DMS79 treated with DMSO at 0.1 percent for 48 hours (cell line): ENCODE results near the gene FOXP1.
"Not testable (repeated sequence)": the region's sequence is repeated elsewhere in the genome, so short reads cannot be mapped to it uniquely, and the experiment has no call there.

ENCODE experiments used
- DNase-seq: peaks from one replicate; lab custom pipeline; 2025; lab: John Stamatoyannopoulos, UW

Gene FOXP1

GRCh38 chr3:71000483-71000882, 583.0 kb downstream of the FOXP1 start:
- no peak for DNase-seq

DNA sequence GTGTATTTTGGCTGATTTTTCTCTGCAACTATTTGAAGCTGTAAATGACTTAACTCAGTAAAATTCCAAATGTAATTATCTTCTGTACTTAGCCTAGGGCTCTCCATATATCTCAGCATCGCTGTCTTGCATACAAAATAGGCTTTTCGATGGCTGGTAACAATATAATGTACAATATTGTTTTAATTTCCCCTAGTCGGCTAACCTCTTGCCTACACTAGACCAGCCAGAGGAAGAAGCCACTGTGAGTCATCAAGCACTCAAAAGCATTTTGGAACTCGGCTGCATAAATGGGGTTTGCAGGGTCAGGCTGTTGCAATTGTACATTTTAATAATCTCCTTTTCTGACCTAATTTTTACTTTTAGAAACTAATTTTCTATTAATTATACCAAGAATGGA, 583.8 kb downstream of the FOXP1 start:
- no peak for DNase-seq

DNA sequence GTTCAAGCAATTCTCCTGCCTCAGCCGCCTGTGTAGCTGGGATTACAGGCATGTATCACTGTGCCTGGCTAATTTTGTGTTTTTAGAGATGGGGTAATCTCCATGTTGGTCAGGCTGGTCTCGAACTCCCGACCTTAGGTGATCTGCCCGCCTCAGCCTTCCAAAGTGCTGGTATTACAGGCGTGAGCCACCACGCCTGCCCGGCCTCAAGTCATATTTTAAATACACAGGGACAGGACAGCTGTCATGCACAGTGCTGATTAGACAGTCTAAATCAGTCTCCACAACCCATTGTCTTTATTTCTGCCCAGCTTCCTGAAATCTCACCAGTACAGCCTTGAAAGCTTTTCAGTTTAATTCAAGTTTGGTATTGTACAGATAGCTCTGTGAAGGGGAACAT, 587.4 kb downstream of the FOXP1 start:
- no peak for DNase-seq

GRCh38 chr3:70994644-70995043, 588.9 kb downstream of the FOXP1 start:
- DNase-seq: no peak

GRCh38 chr3:70992562-70993204, 590.8 kb downstream of the FOXP1 start:
- no peak for DNase-seq

GRCh38 chr3:70992131-70992530, 591.4 kb downstream of the FOXP1 start:
- no peak for DNase-seq

DNA sequence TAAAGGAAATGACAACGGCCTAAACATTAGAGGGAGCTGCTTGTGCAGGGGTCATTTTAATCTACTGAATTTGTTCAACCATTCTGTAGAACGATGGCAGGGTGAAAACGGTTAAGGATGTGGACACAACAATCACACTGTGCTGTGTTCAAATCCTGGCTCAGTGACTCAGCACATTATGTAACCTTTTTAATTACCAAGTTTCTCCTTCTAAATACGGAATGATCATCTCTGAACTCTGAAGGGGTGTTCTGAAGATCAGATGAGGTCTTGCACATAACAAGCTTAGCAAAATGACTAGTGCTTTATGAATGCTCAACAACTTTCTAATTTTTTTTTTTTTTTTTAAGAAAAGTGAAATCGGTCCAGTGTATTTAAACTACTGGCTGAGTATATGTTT, 592.8 kb downstream of the FOXP1 start:
- DNase-seq: no peak

- no peak for DNase-seq
Observed at GRCh38 chr3:70990185-70990584, 593.3 kb downstream of the FOXP1 start.

- no peak for DNase-seq
Observed at GRCh38 chr3:70989174-70989573, 594.4 kb downstream of the FOXP1 start.

DNA sequence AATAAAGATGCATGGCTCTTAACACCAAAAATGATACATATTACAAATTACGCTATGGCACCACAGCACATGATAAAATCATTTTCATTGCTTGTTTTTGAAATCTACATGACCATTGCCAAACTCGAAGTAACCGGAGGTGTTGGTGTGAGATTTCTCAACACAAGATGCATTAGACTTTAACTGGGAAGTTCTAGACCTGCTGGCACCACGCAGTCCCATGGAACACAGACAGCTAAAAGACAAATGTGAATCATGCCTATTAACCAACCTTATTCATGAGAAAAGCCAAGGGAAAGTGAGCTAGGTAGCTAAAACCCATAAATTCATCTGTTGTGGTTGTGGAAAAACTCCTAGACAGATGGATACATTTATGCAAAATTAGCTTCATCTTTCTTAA, 595.4 kb downstream of the FOXP1 start:
- no peak for DNase-seq

GRCh38 chr3:70985572-70985971, 598.0 kb downstream of the FOXP1 start:
- no peak for DNase-seq

DNA sequence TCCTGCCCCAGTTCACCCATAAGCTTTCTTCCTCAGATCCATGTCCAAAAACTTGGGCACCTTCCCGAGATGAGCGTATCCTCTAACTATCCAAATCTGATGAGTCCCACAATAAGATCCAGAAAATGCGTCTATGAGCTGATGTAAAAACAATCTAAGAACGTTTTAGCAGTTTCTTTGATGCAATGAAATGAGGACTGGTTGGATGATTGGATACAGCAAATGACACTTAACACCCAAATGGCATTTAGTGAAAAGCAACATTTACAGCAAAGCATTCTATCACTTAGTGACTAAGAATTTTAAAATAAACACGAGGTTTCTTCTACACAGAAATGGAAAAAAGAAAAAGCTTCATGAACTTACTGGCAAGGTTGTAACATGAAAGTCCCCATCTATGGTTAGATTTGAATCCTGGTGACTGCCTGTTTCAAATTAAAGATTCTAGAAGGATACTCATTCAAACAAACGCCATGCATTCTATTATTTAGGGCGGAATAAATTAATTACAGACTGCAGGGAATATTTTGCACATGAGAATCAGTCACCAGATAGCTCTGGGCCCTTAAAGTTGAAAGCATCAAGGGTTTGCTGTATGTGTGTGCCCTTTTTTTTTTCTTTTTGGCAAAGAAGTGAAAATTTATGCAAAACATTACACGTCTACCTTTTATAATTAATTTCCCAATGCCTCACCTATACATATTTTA, 598.6 kb downstream of the FOXP1 start:
- DNase-seq: no peak

DNA sequence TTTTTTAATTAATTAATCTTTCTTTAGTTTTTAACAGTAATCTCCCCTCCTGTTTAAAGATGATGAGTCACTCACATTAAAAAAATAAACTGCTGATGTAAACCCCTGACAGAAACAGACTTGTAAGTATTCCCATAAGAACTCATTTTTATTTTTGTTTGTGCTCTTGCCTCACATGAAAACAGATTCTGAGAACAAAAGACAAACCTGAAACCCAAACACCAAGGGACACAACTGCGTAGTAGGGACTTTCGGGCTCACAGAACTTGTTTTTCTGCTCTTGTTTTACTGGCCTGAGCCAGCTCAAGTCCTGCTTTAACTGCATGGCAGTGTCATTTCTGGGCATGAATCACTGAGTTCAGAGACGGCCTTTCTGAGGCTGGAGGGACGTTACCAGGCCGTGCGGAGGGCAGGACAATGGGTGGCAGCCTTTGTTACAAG, 600.8 kb downstream of the FOXP1 start:
- DNase-seq: no peak

GRCh38 chr3:70982284-70982683, 601.2 kb downstream of the FOXP1 start:
- no peak for DNase-seq

- DNase-seq: no peak
Observed at GRCh38 chr3:70981231-70981880, 602.2 kb downstream of the FOXP1 start.

GRCh38 chr3:70980646-70981170, 602.8 kb downstream of the FOXP1 start:
- no peak for DNase-seq

DNA sequence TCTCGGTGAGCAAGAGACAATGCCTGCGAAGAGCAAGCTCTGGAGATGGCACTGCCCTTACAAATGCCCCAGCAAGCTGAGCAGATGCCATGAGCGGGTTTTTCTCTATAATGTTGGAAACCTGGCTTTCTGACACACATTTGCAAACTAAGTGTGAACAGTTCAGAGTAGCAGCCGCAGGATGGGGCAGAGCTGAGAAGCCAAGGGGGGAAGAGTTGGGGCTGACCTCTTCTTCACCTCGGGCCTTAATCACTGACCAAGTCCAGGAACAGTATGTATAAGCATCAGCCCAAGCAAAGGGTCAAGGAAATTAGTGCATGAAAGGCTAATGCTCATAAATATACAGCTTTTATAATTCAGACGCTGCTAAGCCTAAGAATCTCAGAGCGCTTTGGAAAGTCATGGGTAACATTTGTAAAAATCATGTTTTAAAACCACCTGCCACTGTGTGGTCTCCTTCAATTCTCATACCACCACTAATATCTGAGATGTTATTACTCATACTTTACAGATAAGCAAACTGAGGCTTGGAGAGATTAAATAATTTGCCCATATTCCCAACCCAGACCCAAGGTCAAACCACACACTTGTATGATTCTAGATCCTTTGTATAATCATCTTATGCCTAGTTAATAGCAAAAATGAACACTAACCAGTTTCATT, 603.4 kb downstream of the FOXP1 start:
- no peak for DNase-seq

GRCh38 chr3:70977712-70978111, 605.8 kb downstream of the FOXP1 start:
- no peak for DNase-seq

DNA sequence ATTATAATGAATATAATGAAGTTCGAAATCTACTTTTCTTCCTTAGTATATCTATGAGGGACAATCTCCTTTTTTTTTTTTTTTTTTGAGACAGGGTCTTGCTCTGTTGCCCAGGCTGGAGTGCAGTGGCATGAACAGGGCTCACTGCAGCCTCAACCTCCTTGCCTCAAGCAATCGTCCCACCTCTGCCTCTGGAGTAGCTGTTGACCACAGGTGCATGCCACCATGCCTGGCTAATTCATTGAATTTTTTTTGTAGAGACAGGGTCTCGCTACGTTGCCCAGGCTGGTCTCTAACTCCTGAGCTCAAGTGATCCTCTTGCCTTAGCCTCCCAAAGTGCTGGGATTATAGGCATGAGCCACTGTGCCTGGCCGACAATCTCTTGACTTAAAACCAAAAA, 607.5 kb downstream of the FOXP1 start:
- not testable (repeated sequence) for DNase-seq

DNA sequence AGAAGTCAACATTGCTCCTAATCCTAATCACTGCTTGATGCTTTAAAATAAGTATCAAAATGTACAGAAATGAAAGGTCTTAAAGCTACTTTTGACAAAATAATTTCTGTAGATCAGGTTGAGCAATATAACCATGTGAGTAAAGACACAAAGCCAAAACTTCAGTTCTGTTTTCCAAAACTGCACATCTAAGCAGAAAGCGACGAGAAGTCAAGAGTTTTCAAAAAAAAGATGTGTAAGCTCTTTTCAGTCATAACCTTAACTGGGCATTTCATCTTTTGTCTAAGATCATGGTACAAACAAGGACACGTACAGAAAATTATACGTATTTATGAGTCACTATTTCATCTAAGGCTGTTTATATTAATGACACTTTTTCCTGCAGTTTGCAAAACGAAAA, 608.8 kb downstream of the FOXP1 start:
- no peak for DNase-seq

DNA sequence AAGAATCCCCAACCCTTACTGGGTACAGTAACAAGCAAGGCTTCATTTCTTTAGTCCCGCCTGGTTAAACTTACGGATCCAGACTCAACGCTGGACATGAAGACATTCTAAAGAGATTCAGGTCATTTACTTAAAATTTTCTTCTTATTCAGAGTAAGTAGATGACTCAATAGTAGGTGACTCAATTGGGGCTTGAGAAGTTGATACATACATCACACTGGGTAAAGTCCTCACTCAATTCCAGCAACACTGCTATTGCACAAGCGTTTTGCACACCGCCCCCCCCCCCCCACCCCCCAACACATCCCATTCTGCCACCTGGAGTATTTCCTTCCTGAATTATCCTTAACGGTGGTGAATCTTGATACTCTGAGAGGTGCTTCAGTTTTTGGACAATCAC, 610.0 kb downstream of the FOXP1 start:
- no peak for DNase-seq

DNA sequence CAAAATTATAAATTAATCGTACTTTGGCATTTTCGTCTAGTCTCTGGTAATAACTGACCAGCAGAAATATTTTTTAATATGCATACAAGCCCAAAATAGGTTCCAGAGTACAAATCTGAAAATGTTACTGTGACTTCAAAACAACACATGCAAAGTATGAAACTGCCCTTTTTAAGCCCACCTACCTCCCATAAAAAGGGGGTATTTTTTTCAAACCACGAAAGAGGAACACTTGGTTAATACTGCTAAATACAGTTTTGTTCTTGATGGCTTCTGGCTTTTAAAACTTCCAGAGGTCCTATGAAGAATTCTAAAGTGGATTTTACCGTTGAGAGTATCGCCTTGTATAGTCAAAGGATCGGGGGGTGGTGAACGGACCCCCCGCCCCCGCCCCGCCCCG, 610.7 kb downstream of the FOXP1 start:
- no peak for DNase-seq

- DNase-seq: no peak
Observed at GRCh38 chr3:70970952-70971351, 612.6 kb downstream of the FOXP1 start.
